Measurements from ENCODE around the gene CHKB.

Gene CHKB

GRCh38 chr22:50582493-50583293 is at the start of gene CHKB:
Gene CHKB, minus strand, starts transcription at chr22:50582849. Its CDS starts 68 bp downstream, at chr22:50582781.
- DNase-seq (ENCODE audit: extremely low spot score) = peak; percentile 100
- CTCF ChIA-PET = interaction anchor here (1.0 kb wide), 1 partner anchor 55 kb away, joined by 3 read pairs; no protein-coding TSS in a partner anchor
- POLR2A ChIA-PET = interaction anchor here (0.6 to 3.0 kb wide), 17 partner anchors 8 to 75 kb away, joined by 3 to 16 read pairs (median 4); partner anchors contain the start of genes ARSA, LMF2, MAPK8IP2 and NCAPH2
- TF ChIP-seq FOXK2 (IDR thresholded peaks at IDR 0.05) (no peak), TARDBP (IDR thresholded peaks at IDR 0.05) (no peak), PKNOX1 (IDR thresholded peaks at IDR 0.05) (no peak), SP1 (IDR thresholded peaks at IDR 0.05) (no peak), CTBP1 (IDR thresholded peaks at IDR 0.05; ENCODE audit: borderline replicate concordance) (no peak), ARNT (IDR thresholded peaks at IDR 0.05) (no peak), FOXA1 (IDR thresholded peaks at IDR 0.05) (no peak), L3MBTL2 (conservative IDR thresholded peaks at IDR 0.05) (peak; percentile 55), SUZ12 (IDR thresholded peaks at IDR 0.05) (no peak), HDGF (IDR thresholded peaks at IDR 0.05; ENCODE audit: borderline replicate concordance) (no peak), ELF4 (IDR thresholded peaks at IDR 0.05) (peak; percentile 25), LEF1 (IDR thresholded peaks at IDR 0.05; ENCODE audit: borderline replicate concordance) (no peak), FOXM1 (IDR thresholded peaks at IDR 0.05; ENCODE audit: borderline replicate concordance) (no peak), NFRKB (IDR thresholded peaks at IDR 0.05) (no peak), BHLHE40 (IDR thresholded peaks at IDR 0.05; ENCODE audit: borderline replicate concordance) (no peak), ZNF384 (IDR thresholded peaks at IDR 0.05) (no peak)

- CTCF ChIA-PET = no interaction called here
- DNase-seq (ENCODE audit: extremely low spot score) = no peak
- TF ChIP-seq TARDBP (IDR thresholded peaks at IDR 0.05) (no peak), LEF1 (IDR thresholded peaks at IDR 0.05; ENCODE audit: borderline replicate concordance) (no peak), L3MBTL2 (conservative IDR thresholded peaks at IDR 0.05) (no peak), ZNF384 (IDR thresholded peaks at IDR 0.05) (no peak), CTBP1 (IDR thresholded peaks at IDR 0.05; ENCODE audit: borderline replicate concordance) (no peak), PKNOX1 (IDR thresholded peaks at IDR 0.05) (no peak), NFRKB (IDR thresholded peaks at IDR 0.05) (no peak), FOXA1 (IDR thresholded peaks at IDR 0.05) (no peak), SP1 (IDR thresholded peaks at IDR 0.05) (no peak), ARNT (IDR thresholded peaks at IDR 0.05) (no peak), FOXM1 (IDR thresholded peaks at IDR 0.05; ENCODE audit: borderline replicate concordance) (no peak), FOXK2 (IDR thresholded peaks at IDR 0.05) (no peak), SUZ12 (IDR thresholded peaks at IDR 0.05) (no peak), ELF4 (IDR thresholded peaks at IDR 0.05) (no peak), HDGF (IDR thresholded peaks at IDR 0.05; ENCODE audit: borderline replicate concordance) (no peak), BHLHE40 (IDR thresholded peaks at IDR 0.05; ENCODE audit: borderline replicate concordance) (no peak)
- POLR2A ChIA-PET = interaction anchor here (0.9 kb wide), 1 partner anchor 106 kb away, joined by 3 read pairs; no protein-coding TSS in a partner anchor
Observed at GRCh38 chr22:50630376-50630775, 47.7 kb upstream of the CHKB start.

GRCh38 chr22:50628543-50629134 is 46.0 kb upstream of the CHKB start:
- DNase-seq (ENCODE audit: extremely low spot score) = no peak
- TF ChIP-seq SP1 (IDR thresholded peaks at IDR 0.05) (no peak), ARNT (IDR thresholded peaks at IDR 0.05) (no peak), L3MBTL2 (conservative IDR thresholded peaks at IDR 0.05) (peak; percentile 65), TARDBP (IDR thresholded peaks at IDR 0.05) (peak; percentile 25; the same call in 1 of the 2 replicates), ELF4 (IDR thresholded peaks at IDR 0.05) (no peak), PKNOX1 (IDR thresholded peaks at IDR 0.05) (no peak)
- POLR2A ChIA-PET = interaction anchor here (1.1 to 1.3 kb wide), 3 partner anchors 8 to 103 kb away, joined by 4 to 8 read pairs (median 5); partner anchors contain the start of gene SCO2
- CTCF ChIA-PET = no interaction called here

- POLR2A ChIA-PET = interaction anchor here (0.5 to 1.3 kb wide), 6 partner anchors 9 to 119 kb away, joined by 3 to 8 read pairs (median 4); partner anchors contain the start of genes CHKB and SCO2
- no peak for TF ChIP-seq CTBP1 (IDR thresholded peaks at IDR 0.05; ENCODE audit: borderline replicate concordance)
- TF ChIP-seq L3MBTL2 (conservative IDR thresholded peaks at IDR 0.05) = peak; percentile 70
- DNase-seq (ENCODE audit: extremely low spot score) = peak; percentile 92
- CTCF ChIA-PET = interaction anchor here (0.7 kb wide), 1 partner anchor 92 kb away, joined by 5 read pairs; no protein-coding TSS in a partner anchor
Observed at GRCh38 chr22:50627642-50628542, 45.2 kb upstream of the CHKB start, which contains the start of gene ARSA. Gene ARSA, minus strand, starts transcription at chr22:50628152. Its CDS starts 373 bp downstream, at chr22:50627779.

Measured in HEK293T (cell line).